ENCODE data around the gene NEU1.

NEU1 gene

DNA sequence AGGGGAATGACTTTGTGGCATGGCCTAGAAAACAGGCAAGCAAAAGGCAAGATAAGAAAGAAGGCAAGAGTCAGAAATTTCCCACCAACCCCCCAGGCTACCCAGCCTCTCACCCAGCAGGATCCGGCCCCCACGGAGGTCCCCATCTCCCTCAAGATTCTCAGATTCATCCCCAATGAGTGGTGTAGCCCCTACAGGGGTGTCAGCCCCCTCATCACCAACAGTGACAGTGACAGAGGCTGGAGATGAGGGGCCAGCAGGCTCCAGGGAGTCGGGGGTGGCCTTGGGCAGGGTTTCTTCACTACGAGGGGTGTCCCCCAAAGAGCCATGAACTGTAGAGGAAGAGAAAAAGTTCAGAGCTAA lies 33.9 kb upstream of the NEU1 start:
- no peak for DNase-seq (ENCODE audit: low read depth in 3 of 3)

DNA sequence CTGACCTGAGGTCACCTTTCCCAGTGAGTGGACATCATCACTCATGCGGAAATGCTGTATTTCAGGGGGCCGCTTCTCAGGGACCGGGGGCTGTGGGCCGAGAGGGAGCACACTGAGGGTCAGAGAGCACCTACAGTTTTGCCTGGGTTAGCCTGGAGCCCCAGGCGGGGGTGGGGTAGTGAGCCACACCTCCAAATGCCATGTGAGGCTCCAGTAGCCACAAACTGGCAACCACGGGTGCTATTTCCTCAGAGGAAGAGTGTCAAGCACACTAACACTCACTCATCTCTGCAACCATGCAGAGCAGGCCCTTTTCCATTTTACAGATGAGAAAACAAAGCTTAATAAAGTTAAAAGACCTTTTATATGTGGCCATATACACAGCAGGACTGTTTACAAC lies 30.2 kb upstream of the NEU1 start:
- no peak for DNase-seq (ENCODE audit: low read depth in 3 of 3)

DNA sequence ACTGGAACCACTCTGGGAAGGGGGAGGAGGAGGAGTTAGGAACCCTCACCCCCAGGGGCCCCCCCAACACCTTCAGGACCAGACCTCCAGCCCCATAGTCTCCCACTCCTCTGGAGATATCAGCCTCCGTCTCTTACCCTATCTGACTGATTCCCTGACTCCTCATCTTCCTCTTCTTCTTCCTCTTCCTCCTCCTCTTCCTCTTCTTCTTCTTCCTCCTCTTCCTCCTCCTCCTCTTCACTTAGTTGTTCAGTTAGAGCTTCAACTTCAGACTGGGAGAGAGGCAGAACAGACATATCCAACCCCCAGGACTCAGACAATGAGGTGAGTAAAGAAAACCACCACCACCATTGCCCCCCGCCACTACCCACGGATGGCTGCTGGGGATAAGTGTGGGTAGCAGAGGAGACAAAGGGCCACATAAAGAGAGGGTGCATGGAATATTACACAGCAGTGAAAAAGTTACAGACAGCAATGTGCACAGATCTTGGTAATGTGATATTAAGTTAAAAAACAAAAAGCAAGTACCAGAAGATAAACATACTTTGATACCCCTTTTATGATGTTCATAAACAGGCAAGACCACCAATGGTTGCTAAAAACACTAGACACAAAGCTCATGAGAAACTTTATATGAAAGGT lies 26.8 kb upstream of the NEU1 start:
- no peak for DNase-seq (ENCODE audit: low read depth in 3 of 3)

DNA sequence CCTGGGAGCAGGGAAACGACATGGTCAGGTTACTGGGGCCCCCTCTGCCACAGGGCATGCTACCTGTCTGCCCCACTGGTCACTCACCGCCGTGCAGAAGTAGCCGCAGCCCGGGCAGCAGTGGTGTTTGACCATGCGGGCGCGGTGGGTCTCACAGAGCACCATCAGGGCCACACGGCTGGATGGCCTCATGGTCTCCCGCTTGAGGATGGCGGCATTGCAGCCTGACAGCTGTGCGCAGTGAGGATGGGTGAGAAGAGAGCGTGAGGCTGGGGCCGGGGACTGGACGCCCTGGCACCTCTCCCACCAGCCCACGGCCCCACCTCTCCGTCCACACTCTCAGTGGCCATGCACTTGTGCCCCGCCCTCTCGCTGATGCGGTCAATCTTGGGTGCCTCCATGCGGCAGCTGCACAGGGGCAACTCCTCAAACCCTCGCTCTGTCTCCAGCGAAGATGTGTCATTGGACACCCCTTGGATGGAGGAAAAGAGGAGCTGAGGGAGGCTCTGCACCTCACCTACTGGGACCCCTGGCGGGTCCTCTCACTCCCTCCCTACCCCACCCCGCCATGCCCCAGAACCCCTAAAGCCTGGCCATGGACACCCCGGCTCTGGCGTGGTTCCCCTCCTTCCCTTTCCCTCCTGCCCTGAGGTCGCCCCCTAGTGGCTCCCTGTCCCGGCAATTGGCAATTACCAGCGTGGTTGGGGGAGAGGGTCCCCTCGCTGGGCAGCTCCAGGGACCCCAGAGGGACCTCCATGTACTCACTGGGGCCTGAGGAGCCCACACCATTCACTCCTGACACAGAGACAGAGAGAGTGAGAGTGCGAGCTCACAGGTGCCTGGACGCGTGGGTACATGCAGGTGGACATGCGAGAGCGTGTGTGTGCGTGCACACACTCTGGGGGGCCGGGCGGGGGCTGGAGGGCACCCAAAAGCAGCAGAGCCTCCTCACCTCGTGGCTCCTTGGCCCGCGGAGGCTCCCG lies 25.9 kb upstream of the NEU1 start:
- DNase-seq (ENCODE audit: low read depth in 3 of 3), result peak in 2 of 3 experiments; percentile 34 to 42

DNA sequence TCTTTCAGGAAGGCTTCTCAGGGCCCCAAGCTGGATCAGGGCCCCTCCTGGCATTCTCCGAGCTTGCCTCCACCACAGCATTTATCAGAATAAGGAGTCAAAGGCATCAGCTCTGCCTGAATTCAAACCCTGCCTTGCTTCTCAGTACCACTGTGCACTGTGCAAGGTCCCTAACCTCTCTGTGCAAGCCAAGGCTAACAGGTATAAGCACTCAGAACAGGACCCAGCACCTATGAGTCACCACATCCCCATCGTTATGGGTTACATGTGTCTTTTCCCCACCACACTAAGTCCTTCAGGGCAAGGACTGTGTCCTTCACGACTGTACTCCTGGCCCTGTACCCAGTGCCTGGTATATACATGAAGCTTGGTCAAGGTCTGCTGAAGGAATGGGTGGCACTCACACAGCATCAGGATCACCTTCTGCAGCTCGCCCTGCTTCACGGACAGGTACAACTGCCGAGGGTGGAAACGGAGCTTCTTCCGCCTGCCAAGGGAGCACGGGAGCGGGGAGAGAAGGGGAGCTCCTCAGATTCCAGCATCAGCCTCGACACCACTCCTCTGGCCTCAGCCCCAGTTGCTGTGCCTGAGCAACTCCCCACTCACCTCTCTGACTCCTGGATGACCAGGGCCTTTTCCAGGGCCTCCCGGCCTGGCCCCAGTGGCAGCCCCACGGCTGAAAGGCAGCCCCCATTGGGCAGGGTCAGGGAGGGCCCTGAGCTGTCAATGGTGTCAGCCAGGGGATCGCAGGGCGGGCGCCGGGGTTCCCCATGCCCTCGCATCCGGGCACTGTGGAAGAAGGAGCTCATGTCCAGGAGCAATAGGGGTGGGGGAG lies 24.8 kb upstream of the NEU1 start:
- no peak for DNase-seq (ENCODE audit: low read depth in 3 of 3)

DNA sequence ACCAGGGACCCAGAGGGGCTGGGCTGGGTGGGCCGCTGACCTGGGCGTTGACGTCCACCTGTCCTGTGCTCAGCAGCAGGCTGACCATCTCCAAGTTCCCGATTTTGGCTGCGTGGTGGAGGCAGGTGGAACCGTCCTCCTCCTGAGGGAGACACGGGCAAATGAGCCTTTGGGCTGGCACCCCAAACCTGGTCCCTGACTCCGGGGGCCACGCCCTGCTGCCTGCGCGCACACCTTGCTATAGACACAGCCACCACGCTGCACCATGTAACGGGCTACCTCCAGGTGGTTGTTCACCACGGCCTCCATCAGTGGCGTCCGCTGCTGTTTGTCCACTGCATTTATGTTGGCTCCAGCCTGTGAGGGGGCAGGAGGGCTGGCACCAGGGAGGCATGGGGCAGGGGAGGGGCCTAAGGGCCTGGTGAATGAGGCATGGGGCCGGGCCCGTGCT lies 23.9 kb upstream of the NEU1 start:
- DNase-seq (ENCODE audit: low read depth in 3 of 3), result no peak

DNA sequence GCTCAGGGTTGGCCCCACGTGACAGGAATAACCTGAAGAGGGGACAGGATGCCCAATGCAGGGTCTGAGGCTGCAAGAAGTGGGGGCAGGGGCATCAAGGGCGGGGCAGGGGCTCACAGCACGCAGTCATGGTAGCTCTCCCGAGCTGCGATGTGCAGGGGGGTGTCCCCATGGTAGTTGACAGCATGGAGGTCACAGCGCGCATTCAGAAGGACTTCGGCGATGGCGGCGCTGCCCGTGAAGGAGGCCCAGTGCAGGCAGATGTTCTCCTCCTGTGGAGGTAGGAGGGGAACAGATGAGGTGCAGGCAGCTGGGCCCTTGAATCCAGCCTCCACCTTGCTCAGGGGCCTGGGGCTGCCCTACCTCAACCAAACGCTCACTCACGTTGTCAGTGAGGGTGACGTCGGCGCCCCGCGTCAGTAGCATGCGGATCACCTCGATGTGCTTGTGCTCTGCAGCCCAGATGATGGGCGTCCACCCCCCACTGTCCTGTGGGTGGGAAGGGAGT lies 22.0 kb upstream of the NEU1 start:
- no peak for DNase-seq (ENCODE audit: low read depth in 3 of 3)

DNA sequence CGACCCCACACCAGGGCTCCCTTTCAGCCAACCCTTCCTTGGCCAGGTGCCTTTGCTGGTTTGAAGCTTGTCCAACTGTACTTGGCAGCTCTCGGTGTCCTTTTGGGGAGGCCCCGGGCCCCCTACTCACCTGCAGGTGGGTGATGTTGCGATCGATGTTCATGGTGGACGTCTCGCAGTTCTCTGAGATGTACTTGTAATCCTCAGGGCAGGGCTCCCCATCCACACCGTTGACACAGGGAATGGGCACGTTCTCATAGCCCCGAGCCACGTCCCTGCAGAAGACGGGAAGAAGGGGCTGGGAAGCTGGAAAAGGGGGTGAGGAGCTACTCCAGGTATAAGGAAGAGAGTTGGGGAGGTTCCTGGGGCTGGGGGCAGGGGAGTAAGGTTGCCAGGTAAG lies 21.1 kb upstream of the NEU1 start:
- DNase-seq (ENCODE audit: low read depth in 3 of 3), result no peak

DNA sequence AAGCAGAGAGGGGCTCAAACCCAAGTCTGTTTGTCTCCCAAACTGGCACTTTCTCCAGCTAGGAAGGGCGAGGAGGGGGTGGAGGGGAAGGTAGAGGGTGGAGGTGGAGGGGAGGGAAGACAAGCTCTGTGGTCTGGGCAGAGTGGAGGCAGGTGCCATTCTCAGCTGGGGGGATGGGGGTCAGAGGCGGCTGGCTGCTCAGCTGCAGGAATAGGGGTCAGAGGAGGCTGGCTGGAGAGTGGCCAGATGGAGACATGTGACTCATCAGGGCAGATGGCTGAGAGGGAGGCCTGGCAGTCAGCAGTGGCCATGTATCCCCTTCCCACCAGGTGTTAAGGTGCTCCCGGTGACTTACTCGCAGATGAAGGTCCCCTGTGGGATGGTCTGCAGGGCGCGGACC lies 19.7 kb upstream of the NEU1 start:
- DNase-seq (ENCODE audit: low read depth in 3 of 3), result no peak

DNA sequence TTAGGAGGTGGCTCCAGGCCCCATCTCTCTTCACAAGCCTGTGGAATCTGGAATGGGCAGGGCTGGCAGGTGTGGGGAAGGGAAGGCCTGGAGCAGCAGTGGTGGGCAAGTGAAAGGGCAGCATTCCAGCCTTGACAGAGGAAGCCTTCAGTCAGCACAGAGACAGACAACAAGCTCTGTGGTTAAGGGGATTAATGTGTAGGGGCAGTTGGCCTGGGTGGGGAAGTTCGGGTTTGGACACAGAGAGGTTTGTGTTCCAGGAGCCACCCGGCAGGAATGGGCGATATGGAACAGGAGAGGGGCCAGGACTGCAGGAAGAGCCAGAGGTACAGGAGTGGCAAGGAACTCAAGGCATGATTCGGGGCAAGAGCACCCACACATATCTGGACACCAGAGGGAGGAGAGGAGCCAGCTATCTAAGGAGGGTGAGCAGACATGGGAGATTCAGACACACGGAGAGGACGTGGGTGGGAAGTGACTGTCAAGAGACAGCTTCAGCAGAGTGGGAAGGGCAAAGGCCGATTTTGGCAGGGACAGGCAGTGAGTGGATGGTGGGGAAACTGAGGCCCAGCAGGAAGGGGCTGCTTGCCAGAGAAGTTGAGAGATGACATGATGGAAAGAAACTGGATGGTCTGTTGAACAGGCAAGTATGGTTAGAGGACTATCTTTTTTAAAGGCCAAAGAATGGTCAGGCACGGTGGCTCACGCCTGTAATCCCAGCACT lies 18.7 kb upstream of the NEU1 start:
- no peak for DNase-seq (ENCODE audit: low read depth in 3 of 3)

DNA sequence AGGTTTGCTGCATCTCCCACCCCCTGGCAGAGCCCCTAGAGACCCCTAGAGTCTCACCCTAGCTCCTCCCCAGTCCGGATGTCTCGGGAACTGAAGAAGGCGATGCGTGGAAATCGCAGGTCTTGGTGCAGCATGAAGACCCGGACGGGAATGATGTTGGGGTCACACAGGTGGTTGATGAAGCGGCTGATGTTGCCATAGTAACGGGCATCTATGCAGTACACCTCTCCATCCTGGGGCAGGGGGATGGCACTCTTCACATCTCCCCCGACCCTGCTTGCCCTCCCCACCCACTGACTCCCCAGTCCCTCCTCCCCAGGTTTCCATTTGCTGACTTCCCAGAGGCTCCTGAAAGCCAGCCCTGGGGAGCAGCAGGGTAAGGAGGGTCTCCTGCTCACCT lies 18.0 kb upstream of the NEU1 start:
- no peak for DNase-seq (ENCODE audit: low read depth in 3 of 3)

DNA sequence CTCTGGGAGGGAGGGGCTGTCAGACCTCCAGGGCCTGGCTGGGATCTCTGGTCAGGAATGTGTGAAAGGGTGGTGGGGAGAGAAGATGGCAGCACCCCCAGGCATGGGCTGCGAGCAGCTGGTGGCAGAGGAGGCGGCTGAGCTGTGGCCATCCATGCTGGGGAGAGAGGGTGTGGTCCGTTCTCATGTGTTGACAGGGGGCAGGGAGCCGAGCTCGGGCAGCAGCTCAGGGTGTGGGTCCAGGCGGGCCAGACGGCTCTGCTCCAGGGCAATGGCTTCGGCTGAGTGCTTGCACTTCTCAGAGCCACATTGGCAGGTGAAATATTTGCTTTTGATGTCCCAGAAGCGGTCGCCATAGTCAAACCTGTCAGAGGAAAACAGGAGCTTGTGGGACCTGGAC lies 17.3 kb upstream of the NEU1 start:
- DNase-seq (ENCODE audit: low read depth in 3 of 3), result no peak

DNA sequence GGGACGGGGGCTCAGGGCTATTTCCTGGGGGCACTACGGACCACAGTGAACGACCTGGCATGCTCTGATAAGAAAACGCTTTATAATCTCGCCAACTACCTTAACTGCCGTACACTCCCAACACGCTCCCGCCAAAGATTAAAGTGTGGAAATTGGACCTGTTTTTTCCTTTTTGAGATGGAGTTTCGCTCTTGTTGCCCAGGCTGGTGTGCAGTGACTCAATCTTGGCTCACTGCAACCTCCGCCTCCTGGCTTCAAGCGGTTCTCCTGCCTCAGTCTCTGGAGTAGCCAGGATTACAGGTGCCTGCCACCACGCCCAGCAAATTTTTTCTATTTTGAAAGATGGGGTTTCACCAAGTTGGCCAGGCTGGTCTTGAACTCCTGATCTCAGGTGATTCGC lies 16.5 kb upstream of the NEU1 start:
- DNase-seq (ENCODE audit: low read depth in 3 of 3), result no peak

DNA sequence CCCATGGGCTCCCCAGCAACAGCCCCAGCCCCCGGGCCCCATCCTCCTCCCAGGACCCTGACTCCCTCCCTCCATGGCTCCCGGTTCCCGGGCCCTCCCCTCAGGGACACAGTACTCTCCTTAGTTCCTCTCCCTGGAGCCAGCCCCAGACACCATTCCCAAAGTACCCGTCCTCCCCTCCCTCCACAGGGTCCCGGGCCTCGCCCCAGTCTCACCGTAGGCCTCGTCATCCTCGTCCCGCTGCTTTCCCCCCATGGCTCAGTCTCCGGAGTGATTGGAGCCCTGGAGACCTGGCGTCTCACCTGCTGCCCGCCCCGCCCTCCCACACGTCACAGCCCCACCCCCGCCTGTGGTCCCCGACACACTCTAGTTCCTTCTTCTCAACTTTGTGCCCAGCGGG lies 16.1 kb upstream of the NEU1 start, which contains the start of gene SLC44A4:
TSS of gene SLC44A4 (minus strand) at position 272 of the 400 bp plus-strand sequence. CDS start at position 255, 17 bp downstream.
- no peak for DNase-seq (ENCODE audit: low read depth in 3 of 3)

DNA sequence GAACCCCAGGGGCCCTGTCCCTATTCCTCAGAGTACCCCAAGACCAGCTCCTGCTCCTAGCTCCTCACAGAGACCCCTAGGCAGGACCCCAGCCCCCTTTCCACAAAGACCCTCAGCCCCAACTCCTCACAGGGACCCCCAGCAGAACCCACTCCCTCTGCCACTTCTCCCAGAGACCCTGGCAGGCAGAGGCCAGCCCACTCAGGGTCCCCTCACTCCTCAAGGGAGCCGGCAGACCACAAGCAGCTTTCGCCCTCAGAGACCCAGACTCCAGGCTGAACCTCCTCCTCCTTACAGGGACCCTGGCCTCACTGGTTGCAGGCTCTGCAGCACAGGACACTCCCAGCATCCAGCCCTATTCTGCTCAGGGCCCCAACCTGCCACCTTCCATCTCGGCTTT lies 15.6 kb upstream of the NEU1 start:
- DNase-seq (ENCODE audit: low read depth in 3 of 3), result no peak

DNA sequence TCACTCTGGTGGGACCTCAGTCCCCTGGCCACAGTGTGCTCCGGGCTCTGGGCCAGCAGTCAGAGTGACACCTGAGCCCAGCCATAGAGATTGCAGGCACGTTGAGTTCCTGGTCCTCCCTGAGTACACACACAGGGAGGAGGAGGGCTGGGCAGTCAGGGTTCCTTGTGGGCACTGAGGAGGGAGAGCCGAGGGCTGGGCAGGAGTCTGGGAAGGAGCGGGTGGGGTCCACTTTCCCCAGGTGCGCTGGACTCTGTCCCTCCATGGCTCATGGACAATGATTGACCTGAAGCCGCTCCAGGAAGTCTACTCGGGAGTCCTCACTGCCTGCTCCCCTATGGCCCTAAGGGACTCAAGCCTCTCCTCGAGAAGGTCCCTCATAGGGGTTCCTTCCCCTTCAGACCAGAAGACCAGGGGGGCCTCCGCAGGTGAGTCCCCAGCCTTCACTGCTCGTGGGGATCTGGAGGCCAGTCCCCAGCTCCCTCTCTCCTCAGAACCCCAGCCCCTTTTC lies 15.1 kb upstream of the NEU1 start:
- DNase-seq (ENCODE audit: low read depth in 3 of 3), result no peak

DNA sequence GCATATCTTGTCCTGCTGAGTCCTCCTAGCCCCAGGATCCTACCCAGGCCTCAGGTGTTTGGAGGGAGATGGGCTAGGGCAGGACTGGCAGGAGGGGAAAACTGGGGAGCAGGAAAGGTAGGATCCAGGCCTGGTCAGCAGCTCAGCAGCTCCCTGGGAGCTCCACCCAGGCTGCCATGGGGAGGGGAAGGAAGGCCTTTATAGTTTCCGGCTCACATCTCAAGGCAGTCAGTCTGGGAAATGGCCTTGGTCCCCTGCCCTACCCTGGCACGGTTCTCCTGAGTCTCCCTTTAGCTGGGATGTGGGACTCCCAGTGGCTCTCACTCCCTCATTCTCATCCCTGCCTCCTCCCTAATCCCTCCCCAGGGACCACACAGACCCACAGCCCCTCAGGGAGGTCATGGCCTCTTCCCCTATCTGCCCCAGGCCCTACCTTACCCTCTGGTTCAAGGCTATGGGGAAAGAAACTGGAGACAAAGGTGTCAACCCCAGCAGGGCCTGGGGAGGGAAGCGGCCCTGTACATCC lies 14.6 kb upstream of the NEU1 start:
- no peak for DNase-seq (ENCODE audit: low read depth in 3 of 3)

DNA sequence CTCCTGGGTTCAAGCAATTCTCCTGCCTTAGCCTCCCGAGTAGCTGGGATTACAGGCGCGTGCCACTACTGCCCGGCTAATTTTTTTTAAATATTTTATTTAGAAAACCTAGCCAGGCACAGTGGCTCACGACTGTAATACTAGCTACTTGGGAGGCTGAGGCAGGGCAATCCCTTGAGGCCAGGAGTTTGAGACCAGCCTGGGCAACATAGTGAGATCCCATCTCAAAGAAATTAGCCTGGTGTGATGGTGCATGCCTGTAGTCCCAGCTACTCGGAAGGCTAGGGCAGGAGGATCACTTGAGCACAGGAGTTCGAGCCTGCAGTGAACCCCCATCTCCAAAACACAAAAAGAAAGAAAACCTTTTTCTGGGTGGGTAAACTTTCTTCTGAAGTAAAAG lies 13.7 kb upstream of the NEU1 start:
- no peak for DNase-seq (ENCODE audit: low read depth in 3 of 3)

DNA sequence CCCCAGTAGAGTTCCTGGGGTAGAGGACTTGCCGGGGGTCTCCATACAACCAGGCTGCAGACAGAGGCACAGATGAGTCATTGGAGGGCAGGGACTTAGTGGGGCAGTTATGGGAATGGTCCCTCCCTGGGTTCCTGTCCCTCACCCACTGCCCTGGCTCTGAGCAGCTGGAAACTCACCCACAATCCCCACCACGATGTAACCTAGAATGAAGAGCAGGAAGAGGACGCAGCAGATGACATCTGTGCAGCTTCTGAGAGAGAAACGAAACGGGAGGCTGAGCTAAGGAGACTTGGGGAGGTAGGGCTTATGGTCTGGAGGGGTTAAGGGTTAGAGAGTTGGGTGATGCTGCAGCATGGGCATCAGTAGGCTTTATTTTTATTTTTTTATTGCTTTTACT lies 13.3 kb upstream of the NEU1 start:
- no peak for DNase-seq (ENCODE audit: low read depth in 3 of 3)

DNA sequence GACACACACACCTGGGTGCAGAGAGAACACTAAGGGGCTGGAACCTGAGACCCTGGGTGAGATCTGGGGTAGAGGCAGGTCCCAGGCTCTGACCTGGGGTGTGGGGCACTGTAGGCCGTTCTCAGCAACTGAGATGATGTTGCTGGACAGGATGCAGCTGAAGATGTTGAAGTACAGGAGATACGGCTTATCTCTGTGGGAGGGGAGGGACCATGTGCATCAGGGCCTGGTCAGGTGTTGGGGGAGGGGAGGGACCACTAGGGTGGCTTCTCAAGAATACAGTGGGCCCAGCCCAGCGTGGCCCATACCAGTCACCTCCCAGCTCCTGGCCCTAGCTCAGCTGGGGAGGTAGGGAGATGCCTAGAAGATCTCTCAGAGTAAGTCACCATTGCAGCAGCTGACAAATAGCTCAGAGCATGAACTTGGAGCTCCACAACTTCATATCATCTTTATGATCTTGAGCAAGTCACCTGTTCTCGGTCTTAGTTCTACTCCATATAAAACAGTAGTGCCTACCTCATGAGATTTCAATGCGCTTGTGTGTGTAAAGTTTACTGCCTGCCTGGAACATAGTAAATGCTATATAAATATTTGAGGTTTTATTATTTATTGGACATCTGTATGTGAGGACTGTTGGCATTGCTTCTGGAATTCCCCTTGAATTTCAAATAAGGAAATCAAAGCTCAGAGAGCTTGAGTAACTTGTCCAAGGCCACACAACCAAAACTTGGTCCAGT lies 12.4 kb upstream of the NEU1 start:
- no peak for DNase-seq (ENCODE audit: low read depth in 3 of 3)

Measured in stimulated activated CD4-positive, alpha-beta T cell treated with anti-CD3 and anti-CD28 coated beads, TNF-alpha, amount 100 ng/mL, for 4 hours (primary cell).